Motor neuron (in vitro differentiated cells): ENCODE measurements around the gene TATDN2. TPM values are rescaled to one million over a fixed set of nuclear protein-coding genes. Genes with fewer than 3 reads are reported as not detected.
A peak's percentile ranks its signal among the peaks of the same experiment; 100 is the strongest.

Experiments
- ATAC-seq, 8 experiments: fragments of 200-7000 bp; cut with Tn5 transposase; replicated peaks in 6 of 8; 2 replicates each; pipeline ENCODE4 v1.8.0; 2021; ENCODE audit warnings: mild to moderate bottlenecking in 8 of 8, moderate library complexity in 8 of 8
- H3K27ac ChIP-seq, 2 donors: fragments of 250-450 bp; sonication (Bioruptor Pico); 2 replicates each; pipeline ENCODE4 v1.9.0; 2021; ENCODE audit warnings: antibody characterized with exemption in 2 of 2, mild to moderate bottlenecking in 2 of 2, moderate library complexity in 1 of 2
- H3K4me1 ChIP-seq, 2 donors: fragments of 250-450 bp; sonication (Bioruptor Pico); replicated peaks in 1 of 2; 2 replicates each; pipeline ENCODE4 v1.6.1; 2021; ENCODE audit warnings: antibody characterized with exemption in 2 of 2, mild to moderate bottlenecking in 2 of 2, moderate library complexity in 1 of 2
- H3K4me3 ChIP-seq, 5 donors: fragments of 250-450 bp; sonication (Bioruptor Pico); 2 replicates each; pipeline ENCODE4 v1.9.0; 2021; ENCODE audit warnings: antibody characterized with exemption in 5 of 5, mild to moderate bottlenecking in 5 of 5, moderate library complexity in 4 of 5
- WGBS, 10 experiments: fragments of 450-650 bp; shearing (Covaris generic); methylation state at CpG; one replicate each; pipeline ENCODE4 v1.0.0; 2022; 5-methylcytosine and 5-hydroxymethylcytosine counted together
- in situ Hi-C, 9 experiments: fragments of 400-800 bp; cut with MboI; loops; one replicate each; pipeline ENCODE4 v1.15.0; 2021; ENCODE audit warnings: low sequenced_read_pairs in 9 of 9, low pct_unique_long_range_greater_than_20kb in 2 of 9; ENCODE audit not compliant: unreplicated experiment in 9 of 9
- total RNA-seq, 8 experiments: library from RNA; unstranded; fragments of 300-600 nt; gene quantifications; 2 replicates each; pipeline versions ENCODE4 v1.2.3 to v1.2.4, GENCODE V29; 2022

The TATDN2 gene
- total RNA-seq, 8 experiments from 2014 or later: 14.9 to 37.0 (median 21.9) TPM

DNA sequence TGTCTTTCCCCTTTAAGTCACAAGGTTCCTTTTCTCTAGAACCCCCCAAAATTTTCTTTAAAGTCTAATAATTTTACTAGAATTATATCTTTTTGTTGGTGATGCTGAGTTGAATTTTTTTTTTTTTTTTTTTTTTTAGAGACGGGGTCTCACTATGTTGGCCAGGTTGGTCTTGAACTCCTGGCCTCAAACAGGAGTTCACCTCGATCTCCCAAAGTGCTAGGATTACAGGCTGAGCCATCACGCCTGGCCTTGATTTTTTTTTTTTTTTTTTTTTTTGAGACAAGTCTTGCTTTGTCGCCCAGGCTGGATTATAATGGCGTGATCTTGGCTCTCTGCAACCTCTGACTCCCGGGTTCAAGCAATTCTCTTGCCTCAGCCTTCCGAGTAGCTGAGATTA lies 60.4 kb downstream of the TATDN2 start:
- no peak overlapping the region for H3K27ac ChIP-seq
- ATAC-seq: no peak
- no peak overlapping the region for H3K4me3 ChIP-seq
- WGBS, 10 experiments: 90 to 100% (median 100%) methylated on average over 1 to 6 of the region's 7 CpGs; no CpG with 5 or more reads in 1 of the 10 experiments
- in situ Hi-C loops: no loop called here
- H3K4me1 ChIP-seq: no peaks in the 10 kb centered on the region

DNA sequence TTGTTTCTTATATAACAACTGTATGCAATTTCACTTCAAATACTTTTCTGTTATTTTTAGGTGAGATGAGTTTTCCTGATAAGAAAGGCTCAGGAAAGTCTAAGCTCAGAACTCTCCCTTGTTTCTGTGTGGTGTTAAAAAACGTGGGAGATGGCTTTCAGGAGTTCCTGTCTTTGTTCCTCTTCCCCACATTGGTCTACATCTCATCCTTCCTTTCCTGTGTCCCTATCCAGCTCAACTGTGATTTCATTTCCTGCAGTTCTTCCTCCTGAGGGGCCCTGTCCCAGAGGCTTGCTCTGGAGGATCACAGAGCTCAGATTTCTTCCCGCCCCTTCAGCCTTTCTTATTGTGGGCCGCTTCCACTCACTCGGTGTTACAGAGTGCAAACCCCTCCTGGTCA lies 61.5 kb downstream of the TATDN2 start:
- H3K4me1 ChIP-seq: no peaks in the 10 kb centered on the region
- 42 to 83% (median 64%) methylated on average over 3 to 4 of the region's 4 CpGs; no CpG with 5 or more reads in 3 of the 10 experiments for WGBS, 10 experiments
- in situ Hi-C loops: no loop called here
- H3K27ac ChIP-seq: no peak overlapping the region
- H3K4me3 ChIP-seq: no peak overlapping the region
- ATAC-seq: peak in 1 of 8 experiments; percentile 19

DNA sequence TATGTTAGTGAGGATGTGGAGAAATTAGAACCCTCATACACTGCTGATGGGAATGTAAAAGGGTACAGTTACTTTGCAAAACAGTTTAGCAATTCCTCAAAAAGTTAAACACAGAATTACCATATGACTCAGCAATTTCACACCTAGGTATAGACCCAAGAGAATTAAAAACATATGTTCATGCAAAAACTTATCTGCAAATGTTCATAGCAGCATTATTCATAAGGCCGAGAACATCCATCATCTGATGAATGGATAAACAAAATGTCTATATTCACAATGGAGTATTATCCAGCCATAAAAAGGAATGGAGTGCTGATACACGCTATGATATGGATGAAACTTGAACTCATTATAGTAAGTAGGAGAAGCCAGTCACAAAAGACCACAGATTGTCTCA lies 62.3 kb downstream of the TATDN2 start:
- WGBS, 10 experiments: 0 to 100% (median 53%) methylated on average over 1 to 2 of the region's 2 CpGs; no CpG with 5 or more reads in 2 of the 10 experiments
- Histone ChIP-seq H3K27ac (no peak overlapping the region), H3K4me3 (no peak overlapping the region), H3K4me1 (no peaks in the 10 kb centered on the region)
- ATAC-seq: peak in 3 of 8 experiments; percentile 83 to 88 (median 84)
- in situ Hi-C loops: no loop called here

DNA sequence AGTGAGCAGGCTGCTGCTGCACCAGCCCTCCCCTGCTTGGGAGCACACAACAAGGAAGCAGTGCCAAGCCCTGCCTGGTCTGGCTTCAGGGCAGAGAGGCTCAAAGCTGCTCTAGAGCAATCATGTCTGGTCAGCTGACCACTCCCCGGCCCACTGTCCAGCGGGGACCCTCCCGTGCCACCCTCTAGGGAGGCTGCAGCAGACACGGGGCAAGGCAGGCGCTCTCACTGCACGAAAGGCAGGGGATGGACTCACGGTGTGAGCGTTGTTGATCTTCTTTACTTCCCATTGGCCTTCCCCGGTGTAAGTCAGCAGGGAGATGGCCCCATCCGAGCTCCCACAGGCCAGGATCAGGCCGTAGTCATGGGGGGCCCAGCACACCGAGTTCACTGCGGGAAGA lies 63.5 kb downstream of the TATDN2 start:
- ATAC-seq: peak in 3 of 8 experiments; percentile 15 to 30 (median 23)
- in situ Hi-C loops: no loop called here
- Histone ChIP-seq H3K27ac (no peak overlapping the region), H3K4me1 (no peaks in the 10 kb centered on the region), H3K4me3 (no peak overlapping the region)
- WGBS, 10 experiments: 40 to 98% (median 86%) methylated on average over 1 to 8 of the region's 13 CpGs; no CpG with 5 or more reads in 4 of the 10 experiments

DNA sequence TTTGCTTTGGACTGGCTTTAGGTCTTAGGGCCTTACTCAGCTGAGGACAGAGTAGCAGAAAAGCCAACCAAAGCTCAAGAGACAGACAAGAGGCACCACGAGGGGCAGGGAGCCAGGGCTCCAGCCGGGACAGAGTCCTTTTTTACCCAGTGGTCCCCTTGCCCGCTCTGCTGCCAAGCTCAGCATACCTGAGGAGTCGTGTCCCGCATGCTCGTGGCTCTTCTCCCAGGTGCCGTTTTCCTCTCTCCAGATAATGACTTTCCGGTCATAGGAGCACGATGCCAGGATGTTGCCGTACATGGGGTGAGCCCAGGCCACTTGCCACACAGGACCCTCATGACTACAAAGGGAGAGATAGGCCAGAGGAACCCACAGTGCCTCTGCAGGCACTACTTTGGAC lies 64.1 kb downstream of the TATDN2 start:
- no peak overlapping the region for H3K27ac ChIP-seq
- no peak overlapping the region for H3K4me3 ChIP-seq
- 86 to 100% (median 92%) methylated on average over 1 to 9 of the region's 10 CpGs; no CpG with 5 or more reads in 5 of the 10 experiments for WGBS, 10 experiments
- in situ Hi-C loops: no loop called here
- no peaks in the 10 kb centered on the region for H3K4me1 ChIP-seq
- no peak for ATAC-seq

DNA sequence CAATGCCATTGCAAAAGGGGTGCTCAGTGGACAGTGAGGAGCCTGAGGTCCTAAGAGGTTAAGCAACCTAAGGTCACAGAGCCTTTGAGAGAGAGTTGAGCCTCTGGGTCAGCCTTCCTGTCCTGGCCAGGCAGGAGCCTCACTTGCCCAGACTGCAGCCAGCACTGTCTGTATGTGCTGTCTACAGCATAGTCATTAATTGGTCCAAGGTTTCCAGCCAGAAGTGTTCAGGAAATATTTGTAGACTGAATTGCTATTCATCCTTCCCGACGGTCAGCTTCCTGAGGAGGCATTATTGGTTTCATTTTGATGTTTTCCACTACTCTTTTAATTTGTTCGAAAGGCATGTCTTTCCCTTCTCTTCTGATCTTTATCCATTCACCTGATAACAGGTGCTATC lies 64.6 kb downstream of the TATDN2 start:
- 50 to 100% (median 89%) methylated on average over 1 to 3 of the region's 3 CpGs; no CpG with 5 or more reads in 2 of the 10 experiments for WGBS, 10 experiments
- ATAC-seq: no peak
- no peak overlapping the region for H3K27ac ChIP-seq
- in situ Hi-C loops: no loop called here
- no peaks in the 10 kb centered on the region for H3K4me1 ChIP-seq
- no peak overlapping the region for H3K4me3 ChIP-seq

DNA sequence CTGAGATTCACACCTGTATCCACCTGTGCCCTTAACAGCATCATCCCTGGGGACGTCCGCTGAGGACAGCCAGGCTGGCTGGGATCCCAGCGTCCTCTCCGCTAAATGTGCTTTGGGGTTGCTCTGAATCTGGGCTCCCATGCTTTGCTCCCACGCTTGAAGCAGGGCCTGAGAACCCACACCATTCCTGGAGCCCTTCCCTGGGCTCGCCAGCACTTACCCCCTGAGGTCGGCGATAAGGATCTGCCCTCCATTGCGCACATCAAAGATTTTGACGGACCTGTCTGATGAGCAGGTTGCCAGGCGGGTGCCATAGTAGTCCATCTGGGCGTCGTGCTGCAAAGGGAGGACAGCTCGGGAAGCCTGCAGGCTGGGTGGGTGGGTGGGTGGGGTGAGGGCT lies 66.8 kb downstream of the TATDN2 start:
- no peak for ATAC-seq
- WGBS, 10 experiments: 70 to 96% (median 87%) methylated on average over 2 to 5 of the region's 14 CpGs; no CpG with 5 or more reads in 7 of the 10 experiments
- H3K4me3 ChIP-seq: no peak overlapping the region
- peaks cover 4 to 5% of the 10 kb centered on the region in 2 donors for H3K4me1 ChIP-seq
- in situ Hi-C loops: no loop called here
- H3K27ac ChIP-seq: no peak overlapping the region

DNA sequence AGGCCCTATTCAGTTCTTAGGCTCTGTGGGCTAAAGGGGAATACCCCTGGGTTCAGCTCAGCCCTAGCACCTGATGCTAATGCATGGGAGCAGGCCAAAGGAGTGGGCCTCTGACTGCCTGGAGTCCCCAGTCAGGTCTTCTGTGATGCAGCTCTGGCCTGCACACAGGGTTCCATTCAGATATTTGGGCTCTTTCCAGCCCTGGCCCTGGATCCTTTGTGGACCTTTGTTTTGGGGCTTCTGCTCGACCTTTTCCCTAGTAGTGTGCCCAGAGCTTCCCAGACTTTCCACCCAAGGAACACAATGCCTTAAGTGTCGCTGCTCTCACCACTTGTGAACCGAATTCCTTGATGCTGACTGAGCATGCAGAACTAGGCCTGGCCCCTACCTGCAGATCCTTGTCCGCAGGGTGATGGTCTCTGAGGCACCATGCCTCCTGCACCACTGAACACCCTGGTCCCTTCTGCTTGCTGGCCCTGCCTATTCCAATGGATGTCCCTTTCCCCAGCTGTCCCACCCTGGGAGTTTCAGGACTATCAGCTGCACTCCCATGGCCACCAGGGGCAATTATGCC lies 67.6 kb downstream of the TATDN2 start:
- Histone ChIP-seq H3K4me1 (peaks cover 4 to 5% of the 10 kb centered on the region in 2 donors), H3K4me3 (no peak overlapping the region), H3K27ac (no peak overlapping the region)
- ATAC-seq: no peak
- 72 to 100% (median 92%) methylated on average over 1 to 2 of the region's 4 CpGs; no CpG with 5 or more reads in 6 of the 10 experiments for WGBS, 10 experiments
- in situ Hi-C loops: no loop called here

DNA sequence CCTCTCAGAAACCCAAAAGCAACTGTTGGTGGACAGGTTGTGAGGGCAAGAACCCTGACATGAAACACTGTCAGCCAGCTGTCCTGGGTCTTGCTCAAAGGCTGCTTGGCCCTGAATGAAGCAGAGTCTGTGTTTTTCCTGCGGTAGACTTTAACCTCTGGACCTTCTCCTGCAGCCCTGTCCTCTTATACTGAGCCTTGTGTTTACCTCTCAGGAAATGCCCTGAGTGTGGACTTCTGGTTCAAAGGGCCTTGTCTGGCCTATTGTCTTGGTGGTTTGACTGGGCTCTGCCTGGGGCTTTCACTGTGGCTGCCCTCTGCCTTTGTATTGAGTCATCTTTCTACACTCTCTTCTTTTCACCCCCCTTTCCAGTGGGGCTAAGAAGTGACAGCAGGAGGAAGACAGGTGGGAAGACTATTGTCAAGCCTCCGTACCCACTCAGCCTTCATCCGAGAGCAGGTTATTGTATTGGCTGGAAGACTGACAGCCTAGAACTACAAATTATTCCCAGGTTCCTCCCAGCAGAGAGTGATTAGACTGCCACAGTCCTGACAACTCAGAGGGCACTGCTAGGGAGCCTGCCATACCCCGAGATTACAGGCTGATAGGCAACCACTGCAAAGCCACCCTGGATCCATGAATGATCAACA lies 69.2 kb downstream of the TATDN2 start:
- in situ Hi-C loops: no loop called here
- peaks cover 4 to 5% of the 10 kb centered on the region in 2 donors for H3K4me1 ChIP-seq
- 60 to 100% (median 96%) methylated on average over 1 to 2 of the region's 4 CpGs; no CpG with 5 or more reads in 4 of the 10 experiments for WGBS, 10 experiments
- ATAC-seq: no peak
- no peak overlapping the region for H3K4me3 ChIP-seq
- no peak overlapping the region for H3K27ac ChIP-seq

DNA sequence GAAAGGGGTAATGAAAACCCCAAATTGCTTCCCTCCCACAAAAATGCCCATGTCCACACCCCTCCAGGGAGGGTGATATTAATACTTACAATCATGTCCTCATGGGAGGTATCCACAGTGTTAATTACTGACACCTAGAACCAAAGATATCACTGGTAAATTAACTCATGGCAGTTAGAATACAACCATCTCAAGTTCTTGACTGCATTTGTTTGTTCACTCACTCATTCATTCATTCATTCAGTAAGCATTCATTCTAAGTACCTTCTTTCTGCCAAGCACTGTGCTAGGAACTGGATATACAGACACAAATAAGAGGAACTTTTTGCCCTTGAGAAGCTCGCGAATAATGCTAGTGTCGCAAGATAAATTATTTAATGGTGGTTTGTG lies 69.7 kb downstream of the TATDN2 start:
- WGBS, 10 experiments: 73 to 100% (median 92%) methylated on average over 2 to 3 of the region's 3 CpGs; no CpG with 5 or more reads in 4 of the 10 experiments
- Histone ChIP-seq H3K4me1 (peaks cover 4 to 5% of the 10 kb centered on the region in 2 donors), H3K27ac (no peak overlapping the region), H3K4me3 (no peak overlapping the region)
- in situ Hi-C loops: no loop called here
- ATAC-seq: no peak

DNA sequence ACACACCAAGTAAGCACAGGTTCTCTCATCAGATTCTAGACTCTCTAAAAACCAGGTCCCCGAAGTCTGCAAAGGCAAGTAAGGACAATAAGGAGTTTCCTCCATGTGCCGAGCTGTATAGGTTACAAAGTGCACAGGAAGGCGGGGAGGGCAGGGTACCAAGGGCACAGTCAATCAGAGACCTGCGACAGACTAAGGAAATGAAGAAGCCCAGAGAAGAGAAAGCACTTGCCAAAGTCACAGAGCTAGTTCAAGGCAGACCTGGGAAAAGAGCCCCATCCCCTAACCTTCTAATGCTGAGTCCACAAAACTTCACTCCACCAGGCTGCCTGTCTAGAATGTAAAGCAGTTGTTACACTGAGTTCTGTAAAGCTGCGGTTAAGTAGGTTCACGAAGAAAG lies 71.0 kb downstream of the TATDN2 start:
- 0 to 90% (median 54%) methylated on average over 1 to 6 of the region's 6 CpGs for WGBS, 10 experiments
- H3K4me1 ChIP-seq: peaks cover 4 to 5% of the 10 kb centered on the region in 2 donors
- H3K4me3 ChIP-seq: peak overlapping the region in 3 of 5 donors; percentile 13 to 27 (median 25)
- no peak overlapping the region for H3K27ac ChIP-seq
- in situ Hi-C loops: no loop called here
- no peak for ATAC-seq

DNA sequence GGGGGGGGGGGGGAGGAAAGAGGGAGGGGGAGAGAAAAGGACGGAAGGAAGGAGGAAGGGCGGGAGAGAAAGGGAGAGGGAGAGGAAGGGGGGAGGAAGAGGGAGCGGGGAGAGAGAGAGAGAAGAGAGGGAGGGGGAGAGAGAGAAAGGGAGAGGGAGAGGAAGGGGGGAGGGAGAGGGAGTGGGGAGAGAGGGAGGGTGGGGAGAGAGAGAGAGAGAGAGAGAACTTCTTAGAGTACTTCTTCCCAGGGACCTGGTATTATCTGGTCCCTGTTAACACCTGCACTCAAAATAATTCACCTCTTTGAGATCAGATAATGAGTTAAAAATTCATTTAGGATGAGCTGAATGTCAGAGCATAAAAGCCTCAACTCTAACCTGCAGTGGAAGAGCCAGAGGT lies 71.5 kb downstream of the TATDN2 start:
- H3K27ac ChIP-seq: peak overlapping the region; percentile 97 to 99
- peaks cover 4 to 5% of the 10 kb centered on the region in 2 donors for H3K4me1 ChIP-seq
- no peak for ATAC-seq
- H3K4me3 ChIP-seq: peak overlapping the region; percentile 78 to 98 (median 96)
- in situ Hi-C loops: no loop called here
- WGBS, 10 experiments: no CpG with 5 or more reads among the region's 3 CpGs

DNA sequence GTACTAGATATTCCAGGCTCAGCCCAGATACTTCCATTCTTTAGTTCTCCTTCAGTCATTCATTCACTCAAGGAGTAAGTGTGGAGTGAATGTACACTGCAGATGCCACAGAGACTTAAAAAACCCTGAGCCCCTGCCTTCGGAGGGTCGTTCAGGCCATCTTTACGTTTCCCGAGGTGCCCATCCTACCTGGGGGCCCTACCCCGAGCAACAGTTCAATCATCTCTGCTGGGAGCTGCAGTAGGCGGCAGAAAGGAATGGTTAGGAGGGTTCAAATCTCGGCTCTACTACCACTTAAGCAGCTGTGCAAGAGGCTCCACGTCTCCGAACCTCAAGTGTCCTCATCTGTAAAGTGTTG lies 72.0 kb downstream of the TATDN2 start:
- ATAC-seq: peak in 4 of 8 experiments; percentile 2 to 3 (median 2)
- WGBS, 10 experiments: 0 to 2% (median 0%) methylated on average over 1 to 9 of the region's 9 CpGs; no CpG with 5 or more reads in 4 of the 10 experiments
- in situ Hi-C loops: no loop called here
- H3K27ac ChIP-seq: peak overlapping the region; percentile 97 to 99
- peaks cover 4 to 5% of the 10 kb centered on the region in 2 donors for H3K4me1 ChIP-seq
- peak overlapping the region; percentile 78 to 98 (median 96) for H3K4me3 ChIP-seq
